SK-N-DZ (cell line): ENCODE measurements around the gene MRPS18B.

Source experiments
- small RNA-seq, 2 experiments: library from RNA; depleted of rRNA; stranded (forward); fragments of <200 nt; gene quantifications; one replicate each; pipeline ENCODE3, GENCODE V24; 2014

MRPS18B gene

Small RNA genes within 50 kb of the gene (small RNA-seq; reads per million reads assigned to genes)
- 0.79 to 4.4 reads per million in 2 experiments for gene MIR877
